Activated naive CD4-positive, alpha-beta T cell treated with anti-CD3 and anti-CD28 coated beads, Interleukin-2, amount 10 ng/mL, durations not matched to agents 7 days and 5 days (primary cell): ENCODE measurements around the gene KLF13.

Experiments used
- CTCF ChIA-PET: fragments of 350-600 bp; sonication (Branson Sonifier 250); formaldehyde crosslinking; loops from one replicate; lab custom pipeline; 2021; ENCODE audit warnings: antibody characterized with exemption; lab: Charles Lee
- DNase-seq: peaks from one replicate; pipeline ENCODE4 v3.0.0-alpha.2; 2020
- H3K27ac Mint-ChIP-seq: one replicate; pipeline ENCODE4 v1.8.0; 2021; ENCODE audit warnings: mild to moderate bottlenecking, moderate library complexity, mixed read lengths
- H3K27me3 Mint-ChIP-seq: one replicate; pipeline ENCODE4 v1.8.0; 2021; ENCODE audit warnings: mild to moderate bottlenecking, mixed read lengths
- H3K36me3 Mint-ChIP-seq: one replicate; pipeline ENCODE4 v1.8.0; 2021; ENCODE audit warnings: mixed read lengths
- H3K4me1 Mint-ChIP-seq: one replicate; pipeline ENCODE4 v1.8.0; 2021; ENCODE audit warnings: mixed read lengths
- H3K4me3 Mint-ChIP-seq: one replicate; pipeline ENCODE4 v1.8.0; 2021; ENCODE audit warnings: mild to moderate bottlenecking, moderate library complexity, mixed read lengths
- H3K9me3 Mint-ChIP-seq: one replicate; pipeline ENCODE4 v1.8.0; 2021; ENCODE audit warnings: mixed read lengths

KLF13 gene

DNA sequence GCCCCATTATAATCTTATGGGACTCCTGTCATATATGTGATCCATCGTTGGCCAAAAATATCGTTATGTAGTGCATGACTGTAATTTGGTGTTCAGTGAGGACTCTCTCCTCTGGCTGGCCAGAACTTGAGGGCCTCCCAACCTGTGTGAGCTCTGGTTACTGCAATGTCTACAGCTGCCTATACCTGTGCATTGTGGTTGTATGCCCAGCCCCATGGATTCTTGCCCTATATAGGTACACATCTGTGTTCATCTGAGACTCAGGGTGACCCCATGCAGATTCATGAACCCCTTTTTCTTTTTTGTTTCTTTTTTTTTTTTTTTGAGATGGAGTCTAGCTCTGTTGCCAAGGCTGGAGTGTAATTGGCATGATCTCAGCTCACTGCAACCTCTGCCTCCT, 32.6 kb upstream of the KLF13 start:
- no peaks in the 10 kb centered on the region for H3K9me3 Mint-ChIP-seq
- peaks cover 5% of the 10 kb centered on the region for H3K4me1 Mint-ChIP-seq
- DNase-seq = no peak
- H3K27me3 Mint-ChIP-seq = peaks cover 76% of the 10 kb centered on the region
- H3K4me3 Mint-ChIP-seq = no peak overlapping the region
- H3K36me3 Mint-ChIP-seq = peaks cover 3% of the 10 kb centered on the region
- CTCF ChIA-PET = no interaction called here
- H3K27ac Mint-ChIP-seq = no peak overlapping the region

GRCh38 chr15:31295658-31296057, 31.0 kb upstream of the KLF13 start:
- H3K9me3 Mint-ChIP-seq = no peaks in the 10 kb centered on the region
- no peak for DNase-seq
- H3K4me1 Mint-ChIP-seq = peaks cover 5% of the 10 kb centered on the region
- H3K4me3 Mint-ChIP-seq = no peak overlapping the region
- no peak overlapping the region for H3K27ac Mint-ChIP-seq
- H3K27me3 Mint-ChIP-seq = peaks cover 71% of the 10 kb centered on the region
- peaks cover 3% of the 10 kb centered on the region for H3K36me3 Mint-ChIP-seq
- CTCF ChIA-PET = interaction anchor here (1.3 kb wide), 1 partner anchor 10 kb away, joined by 4 read pairs; no protein-coding TSS in a partner anchor

DNA sequence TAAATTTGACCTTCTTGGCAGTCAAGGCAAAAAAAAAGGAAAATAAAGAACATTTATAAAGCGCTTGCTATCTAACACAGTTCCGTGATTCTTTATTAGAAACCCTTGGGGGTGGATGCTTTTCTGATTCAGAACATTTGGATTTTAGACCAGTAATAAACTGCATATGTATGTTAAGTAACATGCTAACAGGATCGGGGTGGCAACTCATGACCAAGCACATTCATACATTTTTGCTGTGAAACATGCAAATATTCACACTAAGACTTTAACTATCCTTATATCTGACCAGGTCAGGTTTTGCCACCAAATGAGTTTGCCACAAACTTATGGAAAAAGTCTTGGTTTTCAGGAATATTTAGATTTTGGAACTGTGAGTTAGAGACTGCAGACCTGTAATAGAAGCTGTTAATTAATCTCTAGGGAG, 30.4 kb upstream of the KLF13 start:
- DNase-seq = no peak
- no peaks in the 10 kb centered on the region for H3K9me3 Mint-ChIP-seq

DNA sequence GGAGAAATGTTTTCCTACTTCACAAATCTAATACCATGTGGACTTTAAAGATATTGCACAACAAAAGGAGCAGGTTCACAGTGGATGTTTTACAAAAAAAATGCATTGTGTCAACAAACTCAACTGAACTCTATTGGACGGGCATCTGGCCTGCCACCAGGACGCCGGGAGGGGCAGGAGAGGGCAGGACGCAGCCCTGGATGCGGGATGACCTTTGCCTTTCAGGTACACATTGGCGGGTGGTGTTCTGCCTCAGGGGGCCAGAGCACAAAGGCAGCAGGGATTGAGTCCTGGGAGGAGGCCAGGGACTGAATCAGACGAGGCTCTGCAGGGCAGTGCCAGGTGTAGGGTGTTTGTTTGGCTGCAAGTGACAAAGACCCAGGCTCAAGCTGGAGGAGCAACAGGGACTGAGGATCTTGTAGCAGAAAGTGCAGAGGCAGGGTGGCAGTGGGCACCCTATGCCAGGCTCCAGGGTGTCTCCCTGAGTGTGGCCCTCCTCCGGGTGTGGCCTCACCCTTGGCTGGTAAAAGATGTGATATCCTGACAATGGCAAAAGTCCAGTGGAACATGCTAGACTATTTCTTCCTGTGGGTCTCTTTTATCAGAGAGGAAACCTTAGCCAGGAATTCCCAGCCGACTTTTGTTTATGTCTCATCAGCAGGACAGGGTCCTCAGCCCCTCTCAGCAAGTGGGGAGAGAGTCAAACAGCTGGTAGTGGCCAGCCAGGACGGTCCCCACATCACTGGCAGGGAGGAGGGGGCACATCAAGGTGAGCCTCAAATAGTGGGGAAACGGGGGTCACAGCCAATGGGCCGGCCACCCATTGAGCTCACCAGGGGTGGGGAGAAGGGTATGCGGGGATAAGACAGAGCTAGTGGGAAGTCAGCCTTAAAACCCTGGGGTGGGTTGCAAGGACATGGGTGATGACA, 29.7 kb upstream of the KLF13 start:
- no peak overlapping the region for H3K4me3 Mint-ChIP-seq
- H3K27ac Mint-ChIP-seq = no peak overlapping the region
- no peaks in the 10 kb centered on the region for H3K9me3 Mint-ChIP-seq
- peaks cover 3% of the 10 kb centered on the region for H3K36me3 Mint-ChIP-seq
- H3K27me3 Mint-ChIP-seq = peaks cover 59% of the 10 kb centered on the region
- CTCF ChIA-PET = interaction anchor here (0.6 to 1.3 kb wide), 2 partner anchors 9 to 282 kb away, joined by 3 to 4 read pairs; no protein-coding TSS in a partner anchor
- no peak for DNase-seq
- H3K4me1 Mint-ChIP-seq = peaks cover 5% of the 10 kb centered on the region

More for the DNA sequence above, 30.4 kb upstream of the KLF13 start:
- Mint-ChIP-seq H3K4me1 (peaks cover 5% of the 10 kb centered on the region), H3K27me3 (peaks cover 65% of the 10 kb centered on the region), H3K36me3 (peaks cover 3% of the 10 kb centered on the region), H3K4me3 (no peak overlapping the region), H3K27ac (no peak overlapping the region)
- CTCF ChIA-PET = interaction anchor here (0.6 to 1.3 kb wide), 2 partner anchors 10 to 282 kb away, joined by 3 to 4 read pairs; no protein-coding TSS in a partner anchor

- no peak for DNase-seq
- H3K9me3 Mint-ChIP-seq = no peaks in the 10 kb centered on the region
- peaks cover 3% of the 10 kb centered on the region for H3K36me3 Mint-ChIP-seq
- H3K4me3 Mint-ChIP-seq = no peak overlapping the region
- no peak overlapping the region for H3K27ac Mint-ChIP-seq
- CTCF ChIA-PET = no interaction called here
- H3K4me1 Mint-ChIP-seq = peaks cover 9% of the 10 kb centered on the region
- H3K27me3 Mint-ChIP-seq = peaks cover 53% of the 10 kb centered on the region
These were observed 28.8 kb upstream of the KLF13 start for GRCh38 chr15:31297575-31298456.

DNA sequence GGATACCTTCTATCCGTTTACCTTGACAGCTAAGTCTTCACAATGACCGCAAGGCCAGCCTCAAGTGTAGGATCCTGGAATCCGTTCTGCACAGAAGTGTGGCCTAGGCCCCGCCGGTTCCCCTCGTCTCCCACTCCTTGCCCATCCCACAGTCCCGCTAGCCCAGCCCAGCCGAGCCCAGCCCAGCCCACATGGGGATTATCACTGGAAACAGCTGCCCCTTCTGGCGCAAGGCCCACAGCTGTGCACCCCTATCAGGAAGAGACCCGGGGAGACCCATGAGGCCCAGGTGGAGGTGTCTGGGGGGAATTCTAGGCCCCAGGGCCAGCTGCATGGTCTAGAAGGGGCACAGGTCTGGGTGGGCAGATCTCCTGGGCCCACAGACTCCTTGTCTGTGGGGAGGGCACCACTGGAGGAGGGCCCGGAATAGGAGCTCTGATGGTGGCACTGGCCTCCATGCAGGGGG, 27.9 kb upstream of the KLF13 start:
- no peak for DNase-seq
- H3K4me1 Mint-ChIP-seq = peaks cover 18% of the 10 kb centered on the region
- H3K4me3 Mint-ChIP-seq = no peak overlapping the region
- no peaks in the 10 kb centered on the region for H3K36me3 Mint-ChIP-seq
- CTCF ChIA-PET = no interaction called here
- no peaks in the 10 kb centered on the region for H3K9me3 Mint-ChIP-seq
- no peak overlapping the region for H3K27ac Mint-ChIP-seq
- H3K27me3 Mint-ChIP-seq = peaks cover 45% of the 10 kb centered on the region

GRCh38 chr15:31300208-31300661, 26.4 kb upstream of the KLF13 start:
- no peaks in the 10 kb centered on the region for H3K36me3 Mint-ChIP-seq

DNA sequence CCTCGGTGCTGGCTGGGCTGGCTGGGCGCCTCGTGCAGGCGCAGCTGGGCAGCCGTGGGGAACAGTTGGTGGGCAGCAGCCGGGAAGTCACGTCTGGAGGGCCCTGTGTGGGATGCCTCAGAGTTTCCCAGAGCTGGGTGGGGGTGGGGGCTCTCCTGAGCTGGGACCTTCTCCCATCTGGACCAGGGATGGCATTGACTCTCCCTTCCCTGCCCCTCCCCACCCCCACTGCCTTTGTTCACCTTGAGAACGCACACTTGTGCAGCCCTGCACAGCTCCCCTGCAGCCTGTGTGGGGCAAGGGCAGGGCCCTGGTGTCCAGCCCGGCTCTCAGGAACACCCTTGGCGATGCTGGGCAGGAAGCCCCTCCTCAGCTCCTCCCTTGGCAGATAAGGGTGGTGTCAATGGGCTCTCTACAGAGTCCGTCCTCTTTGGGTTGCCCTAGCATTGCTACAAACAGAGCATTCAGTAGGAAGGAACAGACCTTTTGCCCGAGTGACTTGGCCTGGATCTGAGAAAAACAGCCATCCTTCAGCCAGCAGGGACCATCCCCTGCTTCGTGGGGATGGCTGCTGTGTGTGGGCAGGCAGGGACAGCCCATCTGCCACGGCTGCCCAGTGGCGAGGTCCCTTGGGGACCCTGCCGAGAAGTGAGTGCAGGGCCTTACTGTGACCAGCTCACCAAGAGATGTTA, 25.5 kb upstream of the KLF13 start:
- CTCF ChIA-PET = no interaction called here
- no peaks in the 10 kb centered on the region for H3K9me3 Mint-ChIP-seq
- H3K4me3 Mint-ChIP-seq = no peak overlapping the region
- no peak overlapping the region for H3K27ac Mint-ChIP-seq
- DNase-seq = no peak
- peaks cover 28% of the 10 kb centered on the region for H3K4me1 Mint-ChIP-seq
- no peaks in the 10 kb centered on the region for H3K36me3 Mint-ChIP-seq
- H3K27me3 Mint-ChIP-seq = peaks cover 39% of the 10 kb centered on the region

More at GRCh38 chr15:31300208-31300661, 26.4 kb upstream of the KLF13 start:
- Mint-ChIP-seq H3K27ac (no peak overlapping the region), H3K4me3 (no peak overlapping the region), H3K27me3 (peaks cover 40% of the 10 kb centered on the region), H3K4me1 (peaks cover 27% of the 10 kb centered on the region), H3K9me3 (no peaks in the 10 kb centered on the region)
- no peak for DNase-seq
- CTCF ChIA-PET = no interaction called here

- H3K4me3 Mint-ChIP-seq = no peak overlapping the region
- H3K27ac Mint-ChIP-seq = no peak overlapping the region
- CTCF ChIA-PET = no interaction called here
- no peaks in the 10 kb centered on the region for H3K36me3 Mint-ChIP-seq
- H3K4me1 Mint-ChIP-seq = peaks cover 27% of the 10 kb centered on the region
- DNase-seq = no peak
- H3K27me3 Mint-ChIP-seq = peaks cover 41% of the 10 kb centered on the region
- no peaks in the 10 kb centered on the region for H3K9me3 Mint-ChIP-seq
These were observed 25.0 kb upstream of the KLF13 start for GRCh38 chr15:31301673-31301990.

GRCh38 chr15:31302029-31302657, 24.5 kb upstream of the KLF13 start:
- Mint-ChIP-seq H3K4me3 (no peak overlapping the region), H3K27ac (no peak overlapping the region), H3K36me3 (no peaks in the 10 kb centered on the region), H3K4me1 (peaks cover 25% of the 10 kb centered on the region), H3K9me3 (no peaks in the 10 kb centered on the region), H3K27me3 (peaks cover 41% of the 10 kb centered on the region)
- no peak for DNase-seq
- CTCF ChIA-PET = interaction anchor here (1.3 kb wide), 1 partner anchor 11 kb away, joined by 3 read pairs; no protein-coding TSS in a partner anchor

DNA sequence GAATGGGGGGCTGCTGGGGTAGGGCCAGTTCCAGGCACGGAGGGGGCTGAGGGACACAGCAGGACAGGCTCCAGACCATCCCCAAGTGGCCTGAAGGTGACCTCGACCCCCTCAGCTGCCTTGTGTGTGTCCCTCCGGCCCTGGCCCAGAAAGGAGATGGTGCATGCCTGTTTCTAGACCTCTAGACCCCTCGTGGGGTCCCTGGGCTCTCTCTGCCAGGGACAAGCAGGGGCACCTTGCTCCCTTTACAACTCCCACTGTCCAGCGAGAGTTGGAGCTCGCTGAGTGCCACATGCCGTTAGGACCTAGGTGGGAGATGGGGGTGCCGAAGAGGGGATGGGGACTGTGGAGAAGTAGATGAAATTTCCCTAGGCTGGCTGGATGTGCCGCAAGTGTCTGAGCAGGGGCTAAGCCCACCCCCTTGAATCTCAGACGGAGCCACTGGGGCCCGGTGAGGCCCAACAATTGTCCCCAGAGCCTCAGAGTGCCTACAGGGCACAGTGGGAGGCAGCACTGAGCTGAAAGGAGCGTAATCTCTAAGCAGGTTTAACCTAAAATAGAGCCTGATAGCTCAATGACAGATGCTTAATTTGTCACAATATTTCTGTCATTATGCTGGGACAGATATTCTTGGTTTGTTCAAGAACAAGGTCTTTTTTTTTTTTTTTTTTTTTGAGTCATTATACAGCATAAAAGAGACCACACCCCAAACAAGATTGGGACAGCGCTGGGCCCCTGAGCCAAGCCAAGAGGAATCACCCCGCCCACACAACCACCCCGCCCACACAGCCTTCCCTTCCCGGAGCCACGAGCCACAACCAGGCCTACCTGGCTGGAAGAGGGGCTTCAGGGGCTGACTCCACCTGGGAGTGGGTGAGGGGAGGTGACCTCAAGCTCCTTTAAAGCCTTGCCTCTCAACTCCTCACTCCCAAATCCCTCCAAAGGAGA, 23.6 kb upstream of the KLF13 start:
- no peaks in the 10 kb centered on the region for H3K9me3 Mint-ChIP-seq
- peaks cover 30% of the 10 kb centered on the region for H3K4me1 Mint-ChIP-seq
- DNase-seq = no peak
- no peak overlapping the region for H3K4me3 Mint-ChIP-seq
- no peaks in the 10 kb centered on the region for H3K36me3 Mint-ChIP-seq
- no peak overlapping the region for H3K27ac Mint-ChIP-seq
- H3K27me3 Mint-ChIP-seq = peaks cover 41% of the 10 kb centered on the region
- CTCF ChIA-PET = interaction anchor here (0.6 to 2.0 kb wide), 6 partner anchors 9 to 531 kb away, joined by 3 to 5 read pairs (median 4); partner anchors contain the start of gene KLF13
